Measurements from ENCODE around the gene NUFIP1. TPM values are rescaled to one million over a fixed set of nuclear protein-coding genes. Genes with fewer than 3 reads are reported as not detected.
A peak's percentile ranks its signal among the peaks of the same experiment; 100 is the strongest.
"Not testable (repeated sequence)": the region's sequence is repeated elsewhere in the genome, so short reads cannot be mapped to it uniquely, and the experiment has no call there.

NUFIP1 gene
- total and polyA plus RNA-seq, 8 donors: 1.3 to 4.4 (median 2.4) TPM; not detected in 2

DNA sequence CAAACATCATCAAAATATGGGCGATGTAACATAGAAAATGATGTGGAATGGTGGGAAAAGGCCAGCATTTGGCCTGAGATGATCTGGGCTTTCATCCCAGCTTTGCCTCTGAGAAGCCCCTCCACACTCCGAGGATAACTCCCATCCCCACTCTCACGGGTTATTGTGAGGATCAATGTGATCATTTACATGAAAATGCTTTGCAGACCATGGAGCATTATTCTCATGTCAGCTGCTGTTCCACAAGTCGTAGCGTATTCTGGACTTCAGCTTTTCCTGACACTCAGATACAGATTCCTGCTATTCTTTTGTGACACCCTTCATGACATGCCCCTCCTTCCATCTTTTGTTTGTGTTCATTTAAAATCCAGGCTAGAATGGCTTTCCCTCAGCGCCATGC is 86.5 kb downstream of the NUFIP1 start:
- Histone ChIP-seq H3K27ac (peak overlapping the region in 4 of 5 donors; percentile 67 to 89 (median 72)), H3K27me3 (no peaks in the 10 kb centered on the region), H3K9me3 (no peaks in the 10 kb centered on the region), H3K4me3 (no peak overlapping the region), H3K4me1 (peaks cover 25 to 49% (median 41%) of the 10 kb centered on the region in 4 donors), H3K36me3 (no peaks in the 10 kb centered on the region)
- DNase-seq: peak in 1 of 2 donors; percentile 57
- WGBS, 5 donors: 84 to 90% (median 88%) methylated on average over 6 of the region's 6 CpGs
- intact Hi-C loops (cut with DNase I; ENCODE audit: low total_unique reads): loop anchor here (10.0 kb wide), 1 partner anchor 62 kb away; no protein-coding TSS in a partner anchor
- TF ChIP-seq POLR2AphosphoS5 (IDR thresholded peaks at IDR 0.05): no peak
- TF ChIP-seq POLR2A (IDR thresholded peaks at IDR 0.05): no peak
- no peak for TF ChIP-seq EP300 (IDR thresholded peaks at IDR 0.05)
- TF ChIP-seq CTCF (IDR thresholded peaks at IDR 0.05): no peak

DNA sequence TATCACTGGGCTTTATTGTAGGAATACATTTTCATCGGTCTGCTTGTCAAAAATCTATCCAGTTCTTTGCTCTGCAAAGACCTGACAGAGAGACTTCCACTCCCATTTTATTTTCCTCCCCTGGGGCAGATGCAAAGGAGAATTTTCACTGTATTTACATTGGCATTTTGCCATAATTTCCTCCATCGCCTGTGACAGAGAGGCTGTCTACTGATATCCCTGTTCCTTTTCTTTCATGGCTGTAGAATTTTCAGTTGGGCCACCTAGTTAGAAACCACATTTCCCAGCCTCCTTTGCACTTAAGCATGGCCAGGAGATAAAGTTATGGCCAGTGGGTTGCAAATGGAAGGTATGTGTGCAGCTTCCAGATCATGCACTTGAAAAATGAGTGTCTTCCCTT is 89.3 kb downstream of the NUFIP1 start:
- Histone ChIP-seq H3K4me3 (no peak overlapping the region), H3K27ac (no peak overlapping the region), H3K27me3 (no peaks in the 10 kb centered on the region), H3K36me3 (no peaks in the 10 kb centered on the region), H3K9me3 (no peaks in the 10 kb centered on the region), H3K4me1 (peaks cover 2 to 30% (median 17%) of the 10 kb centered on the region in 4 donors)
- DNase-seq: no peak
- intact Hi-C loops (cut with DNase I; ENCODE audit: low total_unique reads): loop anchor here (10.0 kb wide), 1 partner anchor 65 kb away; no protein-coding TSS in a partner anchor
- TF ChIP-seq EP300 (IDR thresholded peaks at IDR 0.05) (no peak), POLR2AphosphoS5 (IDR thresholded peaks at IDR 0.05) (no peak), POLR2A (IDR thresholded peaks at IDR 0.05) (no peak), CTCF (IDR thresholded peaks at IDR 0.05) (no peak)
- 42 to 60% (median 48%) methylated on average over 2 of the region's 2 CpGs for WGBS, 5 donors

GRCh38 chr13:44898308-44898707 is 91.0 kb downstream of the NUFIP1 start:
- H3K4me3 ChIP-seq; DNase-seq; H3K36me3 ChIP-seq; H3K27me3 ChIP-seq; intact Hi-C loops (cut with DNase I; ENCODE audit: low total_unique reads); H3K9me3 ChIP-seq; H3K27ac ChIP-seq: not testable (repeated sequence)
- H3K4me1 ChIP-seq: peaks cover 3 to 28% (median 11%) of the 10 kb centered on the region in 4 donors
- WGBS, 5 donors: 90 to 97% (median 92%) methylated on average over 2 of the region's 2 CpGs

DNA sequence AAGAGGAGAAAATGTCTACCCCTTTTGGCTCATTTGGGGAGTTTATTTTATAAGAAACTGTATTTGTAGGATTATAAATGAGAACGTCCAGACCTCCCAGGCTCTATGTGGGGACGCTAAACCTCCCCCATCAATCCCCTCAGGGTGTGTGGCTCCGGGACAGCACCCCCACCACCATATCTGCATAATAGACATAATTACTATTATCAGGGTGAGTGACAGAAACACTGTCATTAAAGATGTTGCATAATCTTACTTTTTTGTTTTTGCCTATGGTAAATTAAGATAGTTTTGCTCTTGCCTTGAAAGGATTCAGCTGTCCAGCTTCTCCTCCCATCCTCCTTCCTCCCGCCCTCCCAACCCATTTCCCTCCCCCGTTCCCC is 93.3 kb downstream of the NUFIP1 start:
- no peaks in the 10 kb centered on the region for H3K9me3 ChIP-seq
- no peaks in the 10 kb centered on the region for H3K36me3 ChIP-seq
- 70 to 76% (median 71%) methylated on average over 5 of the region's 5 CpGs for WGBS, 5 donors
- DNase-seq: no peak
- no peak overlapping the region for H3K4me3 ChIP-seq
- H3K27me3 ChIP-seq: no peaks in the 10 kb centered on the region
- no peak overlapping the region for H3K27ac ChIP-seq
- TF ChIP-seq EP300 (IDR thresholded peaks at IDR 0.05) (no peak), POLR2AphosphoS5 (IDR thresholded peaks at IDR 0.05) (no peak)
- intact Hi-C loops (cut with DNase I; ENCODE audit: low total_unique reads): no loop called here
- peaks cover 4 to 23% (median 8%) of the 10 kb centered on the region in 4 donors for H3K4me1 ChIP-seq

GRCh38 chr13:44895264-44895952 is 93.9 kb downstream of the NUFIP1 start:
- intact Hi-C loops (cut with DNase I; ENCODE audit: low total_unique reads): no loop called here
- TF ChIP-seq CTCF (IDR thresholded peaks at IDR 0.05): no peak
- TF ChIP-seq POLR2AphosphoS5 (IDR thresholded peaks at IDR 0.05): no peak
- no peak for TF ChIP-seq POLR2A (IDR thresholded peaks at IDR 0.05)
- TF ChIP-seq EP300 (IDR thresholded peaks at IDR 0.05): no peak
- H3K36me3 ChIP-seq: no peaks in the 10 kb centered on the region
- H3K9me3 ChIP-seq: no peaks in the 10 kb centered on the region
- peaks cover 5 to 23% (median 8%) of the 10 kb centered on the region in 4 donors for H3K4me1 ChIP-seq
- no peak overlapping the region for H3K27ac ChIP-seq
- H3K4me3 ChIP-seq: no peak overlapping the region
- no peak for DNase-seq
- no peaks in the 10 kb centered on the region for H3K27me3 ChIP-seq
- WGBS, 5 donors: 44 to 55% (median 47%) methylated on average over 6 of the region's 6 CpGs

Data from stomach (tissue), 9 donors.